ENCODE results near the gene RBM8A.

GRCh38 chr1:145895471-145895870, 31.8 kb downstream of the RBM8A start:
- TF ChIP-seq CREB5 (CRISPR knock-in tag; IDR thresholded peaks at IDR 0.05; ENCODE audit: low read depth) (no peak), PATZ1 (CRISPR knock-in tag; IDR thresholded peaks at IDR 0.05; ENCODE audit: borderline replicate concordance) (no peak), TCF4 (CRISPR knock-in tag; IDR thresholded peaks at IDR 0.05; ENCODE audit: borderline replicate concordance) (no peak), RARB (CRISPR knock-in tag; IDR thresholded peaks at IDR 0.05) (no peak), GLIS3 (CRISPR knock-in tag; IDR thresholded peaks at IDR 0.05) (no peak), CSDC2 (CRISPR knock-in tag; IDR thresholded peaks at IDR 0.05) (no peak), ZC3H10 (CRISPR knock-in tag; IDR thresholded peaks at IDR 0.05) (no peak), ZNF565 (CRISPR knock-in tag; conservative IDR thresholded peaks at IDR 0.05; ENCODE audit: low read depth) (no peak), TSHZ2 (CRISPR knock-in tag; IDR thresholded peaks at IDR 0.05) (no peak), ZFP3 (CRISPR knock-in tag; IDR thresholded peaks at IDR 0.05) (no peak), ARNTL (CRISPR knock-in tag; IDR thresholded peaks at IDR 0.05; ENCODE audit: borderline replicate concordance, low read depth) (no peak)

Data from SK-N-SH treated with all-trans-retinoic acid at 6 μM for 48 hours (cell line).